Omental fat pad (tissue), 4 donors: ENCODE measurements around the gene TTLL11. TPM values are rescaled to one million over a fixed set of nuclear protein-coding genes. Genes with fewer than 3 reads are reported as not detected.

ENCODE experiments used
- ATAC-seq: fragments of 150-250 bp; one replicate; pipeline ENCODE4 v1.9.1; 2016; ENCODE audit warnings: mild to moderate bottlenecking, moderate library complexity; ENCODE audit not compliant: low FRiP score
- DNase-seq: peaks from one replicate; pipeline ENCODE4 v3.0.0-alpha.2; 2019; ENCODE audit warnings: low spot score
- total RNA-seq, 4 donors: library from RNA; depleted of rRNA; stranded (reverse); fragments of >200 nt; gene quantifications; one replicate each; pipeline ENCODE4 v1.1.0, GENCODE V29; 2016
- TF ChIP-seq, protein P1 (sequence below), 3 donors: fragments of 450-650 bp; IDR thresholded peaks; one replicate each; pipeline ENCODE4 v1.5.1; 2016 to 2017; ENCODE audit warnings: antibody characterized with exemption in 3 of 3, mild to moderate bottlenecking in 3 of 3, moderate library complexity in 2 of 3

TTLL11 gene
- total RNA-seq, 4 donors from 2014 or later, result 7.0 to 16.0 (median 10.2) TPM

DNA sequence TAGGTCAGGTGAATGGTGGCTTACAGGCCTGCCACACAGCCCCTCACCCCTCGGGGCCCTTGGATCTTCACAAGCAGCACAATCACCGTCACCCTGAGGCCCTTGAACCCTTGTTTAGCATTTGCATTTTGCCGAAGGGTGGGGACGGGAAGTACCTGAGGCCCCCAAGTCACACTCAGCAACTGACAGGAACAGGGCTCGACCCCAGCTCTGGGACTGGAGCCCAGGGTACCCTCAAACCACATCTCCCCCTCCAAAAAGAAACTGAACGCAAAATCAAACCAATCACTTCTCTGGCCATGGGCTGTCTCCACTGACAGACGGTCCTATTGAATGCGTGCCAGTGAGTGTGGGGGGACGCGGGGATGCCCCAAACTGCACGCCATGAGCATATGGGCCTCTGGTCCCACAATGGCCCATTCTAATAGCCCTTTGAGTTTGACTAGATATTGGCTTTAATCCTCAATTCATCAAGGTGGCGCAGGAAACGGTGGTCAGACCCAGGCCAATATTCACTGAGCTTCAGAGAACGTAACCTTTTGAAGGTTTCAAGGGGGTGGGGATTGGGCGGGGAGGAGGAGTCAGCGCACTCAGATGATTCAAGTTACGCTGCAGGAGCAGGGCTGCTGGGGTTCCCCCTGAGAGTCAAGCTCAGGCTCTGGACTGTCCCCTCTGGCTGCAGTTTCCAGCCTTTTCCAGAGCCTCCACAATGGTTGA is 265.7 kb downstream of the TTLL11 start:
- DNase-seq, result no peak
- no peak for ATAC-seq
- TF ChIP-seq, protein P1, sequence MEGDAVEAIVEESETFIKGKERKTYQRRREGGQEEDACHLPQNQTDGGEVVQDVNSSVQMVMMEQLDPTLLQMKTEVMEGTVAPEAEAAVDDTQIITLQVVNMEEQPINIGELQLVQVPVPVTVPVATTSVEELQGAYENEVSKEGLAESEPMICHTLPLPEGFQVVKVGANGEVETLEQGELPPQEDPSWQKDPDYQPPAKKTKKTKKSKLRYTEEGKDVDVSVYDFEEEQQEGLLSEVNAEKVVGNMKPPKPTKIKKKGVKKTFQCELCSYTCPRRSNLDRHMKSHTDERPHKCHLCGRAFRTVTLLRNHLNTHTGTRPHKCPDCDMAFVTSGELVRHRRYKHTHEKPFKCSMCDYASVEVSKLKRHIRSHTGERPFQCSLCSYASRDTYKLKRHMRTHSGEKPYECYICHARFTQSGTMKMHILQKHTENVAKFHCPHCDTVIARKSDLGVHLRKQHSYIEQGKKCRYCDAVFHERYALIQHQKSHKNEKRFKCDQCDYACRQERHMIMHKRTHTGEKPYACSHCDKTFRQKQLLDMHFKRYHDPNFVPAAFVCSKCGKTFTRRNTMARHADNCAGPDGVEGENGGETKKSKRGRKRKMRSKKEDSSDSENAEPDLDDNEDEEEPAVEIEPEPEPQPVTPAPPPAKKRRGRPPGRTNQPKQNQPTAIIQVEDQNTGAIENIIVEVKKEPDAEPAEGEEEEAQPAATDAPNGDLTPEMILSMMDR (IDR thresholded peaks at IDR 0.05), result no peak

DNA sequence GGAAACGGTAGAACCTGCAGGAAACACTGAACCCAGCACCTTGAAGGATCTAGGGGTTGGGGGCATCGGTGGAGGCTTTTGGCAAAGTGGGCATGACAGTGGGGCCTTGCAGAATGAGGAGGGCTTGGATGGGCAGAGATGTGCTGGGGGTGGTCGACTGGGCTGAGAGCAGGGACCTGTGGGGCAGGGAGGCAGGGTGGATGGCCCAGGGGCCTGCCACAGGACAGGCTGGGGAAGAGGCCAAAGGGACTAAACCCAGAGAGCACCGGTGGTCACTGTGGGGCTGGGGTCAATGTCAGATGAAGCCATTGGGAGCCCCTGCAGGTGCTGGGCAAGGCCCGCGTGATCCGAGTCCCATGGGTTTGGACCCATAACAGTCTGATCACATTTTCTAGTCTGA is 266.4 kb downstream of the TTLL11 start:
- DNase-seq, result no peak
- TF ChIP-seq, protein P1 (IDR thresholded peaks at IDR 0.05), result no peak
- no peak for ATAC-seq

- DNase-seq (no peak), ATAC-seq (peak; percentile 79)
- TF ChIP-seq, protein P1 (IDR thresholded peaks at IDR 0.05), result no peak
These were observed 267.9 kb downstream of the TTLL11 start for GRCh38 chr9:121825031-121825691.

DNA sequence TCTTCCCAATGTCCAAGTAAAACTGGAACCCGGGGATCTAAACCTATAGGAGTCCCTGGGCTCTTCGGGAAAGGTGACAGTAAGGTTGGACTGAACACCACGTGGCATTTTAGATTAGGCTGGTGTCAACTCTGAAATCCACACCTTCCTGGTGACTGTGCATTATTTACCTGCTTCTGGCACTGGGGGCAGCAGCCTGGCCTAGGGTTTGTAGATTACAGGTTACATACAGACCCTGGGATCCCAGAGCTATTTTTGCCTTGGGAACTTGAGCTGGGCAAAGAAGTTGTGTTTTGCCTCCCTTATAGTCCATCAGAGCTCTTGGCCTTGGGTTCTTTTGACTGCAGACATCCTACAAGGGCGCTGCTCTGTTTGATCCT is 268.5 kb downstream of the TTLL11 start:
- TF ChIP-seq, protein P1 (IDR thresholded peaks at IDR 0.05), result no peak
- ATAC-seq (no peak), DNase-seq (no peak)

DNA sequence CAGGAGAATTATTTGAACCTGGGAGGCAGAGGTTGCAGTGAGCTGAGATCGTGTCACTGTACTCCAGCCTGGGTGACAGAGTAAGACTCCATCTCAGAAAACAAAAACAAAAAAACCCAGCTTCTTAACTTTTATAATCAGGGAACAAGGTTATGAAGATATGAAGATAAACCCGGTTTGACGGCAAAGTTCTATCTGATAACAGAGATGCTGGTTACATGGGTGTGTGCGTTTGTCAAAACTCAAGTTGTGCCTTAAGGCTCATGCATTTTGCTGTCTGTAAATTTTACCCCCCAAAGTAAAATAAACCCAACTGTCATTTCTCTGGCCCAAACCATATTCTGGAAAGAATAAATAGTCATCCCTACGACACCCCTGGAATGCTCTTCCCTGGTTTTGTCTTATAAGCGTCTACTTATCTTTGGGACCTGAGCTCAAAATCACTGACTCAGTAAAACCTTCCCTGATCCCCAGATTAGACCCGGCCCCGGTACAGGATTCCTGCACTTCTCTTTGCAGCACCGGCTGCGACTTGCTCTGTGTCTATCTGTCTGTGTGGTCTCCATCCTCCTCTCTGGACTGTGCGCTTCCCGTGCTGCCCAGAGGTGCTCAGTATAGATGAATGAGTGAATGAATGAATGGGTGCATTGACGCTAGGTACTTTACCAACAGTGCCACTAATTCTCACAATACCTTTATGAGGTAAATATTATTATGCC is 269.5 kb downstream of the TTLL11 start:
- DNase-seq, result no peak
- ATAC-seq, result no peak

DNA sequence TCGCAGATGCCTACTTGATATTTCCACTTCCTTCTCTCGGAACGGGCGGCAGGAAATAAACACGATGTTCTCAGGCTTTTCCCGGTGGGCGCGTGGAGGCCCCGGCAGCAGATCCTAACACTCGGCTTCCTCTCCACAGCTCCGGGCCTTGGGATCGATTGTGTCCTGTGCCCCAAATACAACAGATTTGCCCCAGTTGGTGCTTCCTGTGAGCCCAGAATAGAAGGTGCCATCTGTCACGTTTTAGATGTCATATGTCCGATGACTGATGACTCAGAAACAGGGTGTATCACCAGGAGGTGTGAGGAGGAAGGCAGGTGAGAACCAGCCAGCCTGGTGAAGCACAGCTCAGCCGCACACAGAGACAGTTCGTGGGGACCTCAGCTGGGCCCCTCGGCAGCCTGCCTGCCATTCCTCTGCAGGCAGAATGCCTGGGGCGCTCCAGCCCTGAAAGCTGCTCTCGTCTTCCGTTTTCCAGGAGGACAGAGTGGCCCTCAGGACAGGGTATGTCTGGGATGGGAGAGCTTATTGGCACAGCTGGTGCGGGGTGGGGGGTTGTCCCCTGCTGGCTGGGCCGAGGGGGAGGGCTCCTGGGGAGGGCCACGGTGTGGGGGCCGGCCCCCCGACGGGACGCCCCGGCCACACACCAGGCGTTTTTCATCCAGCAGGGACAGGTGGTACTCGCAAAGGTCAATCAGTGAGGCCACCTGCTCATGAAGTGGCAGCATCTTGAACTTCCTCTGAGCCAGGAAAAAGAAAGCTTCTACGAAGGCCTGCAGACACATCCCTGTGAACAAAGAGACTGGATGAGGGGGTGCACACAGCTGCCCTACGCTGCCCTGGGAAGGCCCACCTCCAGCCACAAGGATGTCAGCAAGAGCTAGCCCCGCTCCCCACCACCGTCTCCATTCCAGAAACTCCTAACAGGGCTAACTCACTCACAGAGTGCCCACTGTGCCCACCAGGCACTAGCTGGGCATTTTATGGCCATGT is 270.7 kb downstream of the TTLL11 start:
- TF ChIP-seq, protein P1 (IDR thresholded peaks at IDR 0.05), result no peak
- no peak for DNase-seq
- no peak for ATAC-seq

More for the DNA sequence above, 269.5 kb downstream of the TTLL11 start:
- TF ChIP-seq, protein P1 (IDR thresholded peaks at IDR 0.05), result no peak
